Tibial nerve (tissue), 4 donors: ENCODE data around the gene GOLM1. TPM values are rescaled to one million over a fixed set of nuclear protein-coding genes. Genes with fewer than 3 reads are reported as not detected.

ENCODE experiments used
- DNase-seq, 2 donors: peaks; one replicate each; pipeline ENCODE4 v3.0.0-alpha.2; 2019; ENCODE audit warnings: low spot score in 2 of 2
- H3K27ac ChIP-seq, 4 donors: fragments of 200-600 bp; sonication (generic) in 3 of 4; one replicate each; pipeline ENCODE4 v1.5.1; 2017 to 2019; ENCODE audit warnings: mild to moderate bottlenecking in 1 of 4
- H3K27me3 ChIP-seq, 2 donors: fragments of 200-600 bp; sonication (generic) in 1 of 2; one replicate each; pipeline versions ENCODE4 v1.5.1 to v1.6.0; 2017 to 2019
- H3K36me3 ChIP-seq, 3 donors: fragments of 200-600 bp; sonication (generic); one replicate each; pipeline ENCODE4 v1.5.1; 2018 to 2019
- H3K4me1 ChIP-seq, 4 donors: fragments of 200-600 bp; sonication (generic) in 3 of 4; one replicate each; pipeline ENCODE4 v1.5.1; 2017 to 2019
- H3K4me3 ChIP-seq, 4 donors: fragments of 200-600 bp; sonication (generic) in 3 of 4; one replicate each; pipeline ENCODE4 v1.5.1; 2017 to 2019; ENCODE audit warnings: mild to moderate bottlenecking in 1 of 4, moderate library complexity in 1 of 4
- H3K9me3 ChIP-seq, 4 donors: fragments of 200-600 bp; sonication (generic) in 3 of 4; one replicate each; pipeline ENCODE4 v1.5.1; 2017 to 2019
- EP300 ChIP-seq, 2 donors: sonication (generic); formaldehyde crosslinking; IDR thresholded peaks; one replicate each; pipeline ENCODE4 v1.6.1; 2017; ENCODE audit warnings: antibody characterized with exemption in 2 of 2, mild to moderate bottlenecking in 1 of 2
- POLR2A ChIP-seq, 2 donors: fragments of 450-650 bp; IDR thresholded peaks; one replicate each; pipeline ENCODE4 v1.6.1; 2017; ENCODE audit warnings: antibody characterized with exemption in 2 of 2, mild to moderate bottlenecking in 2 of 2, moderate library complexity in 2 of 2
- WGBS, 2 donors: methylation state at CpG; one replicate each; pipeline ENCODE4 v1.1.5; 2018; 5-methylcytosine and 5-hydroxymethylcytosine counted together
- small RNA-seq: library from RNA; depleted of rRNA; stranded (forward); fragments of <200 nt; gene quantifications from one replicate; pipeline ENCODE3, GENCODE V24; 2016
- total RNA-seq, 4 donors: library from RNA; depleted of rRNA; stranded (reverse); fragments of >200 nt; gene quantifications; one replicate each; pipeline ENCODE4 v1.1.0, GENCODE V29; 2016
- TF ChIP-seq, protein P1 (sequence below), 5 experiments: fragments of 200-600 bp in 3 of 5; fragments of 450-650 bp in 2 of 5; sonication (generic) in 3 of 5; IDR thresholded peaks; one replicate each; pipeline ENCODE4 v1.5.1; 2016 to 2019; ENCODE audit warnings: antibody characterized with exemption in 5 of 5, mild to moderate bottlenecking in 3 of 5, moderate library complexity in 2 of 5

GOLM1 gene
- total RNA-seq, 4 donors from 2014 or later: 9.8 to 15.7 (median 12.7) TPM

DNA sequence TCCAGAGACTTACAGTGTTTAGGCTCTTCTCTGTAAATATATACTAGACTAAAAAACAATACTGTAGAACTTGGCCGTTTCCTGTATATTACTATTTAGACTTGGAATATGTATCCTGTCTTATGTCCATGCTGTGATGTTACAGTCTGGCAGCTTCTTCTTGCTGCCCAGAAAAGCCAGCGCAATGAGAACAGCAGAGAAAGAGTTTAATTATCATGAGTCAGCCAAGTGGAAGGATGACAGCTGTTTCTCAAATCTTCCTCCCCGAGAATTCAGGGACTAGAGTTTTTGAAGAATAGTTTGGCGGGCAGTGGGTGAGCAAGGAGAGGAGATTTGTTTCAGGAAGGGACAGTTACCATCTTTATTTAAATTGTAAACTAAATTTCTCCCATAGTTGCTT is 120.9 kb downstream of the GOLM1 start:
- Histone ChIP-seq H3K4me1 (no peaks in the 10 kb centered on the region), H3K36me3 (peaks cover 0 to 72% (median 6%) of the 10 kb centered on the region in 3 donors), H3K9me3 (no peaks in the 10 kb centered on the region), H3K27ac (no peak overlapping the region), H3K4me3 (no peak overlapping the region), H3K27me3 (no peaks in the 10 kb centered on the region)
- no peak for TF ChIP-seq EP300 (IDR thresholded peaks at IDR 0.05)
- TF ChIP-seq, protein P1, sequence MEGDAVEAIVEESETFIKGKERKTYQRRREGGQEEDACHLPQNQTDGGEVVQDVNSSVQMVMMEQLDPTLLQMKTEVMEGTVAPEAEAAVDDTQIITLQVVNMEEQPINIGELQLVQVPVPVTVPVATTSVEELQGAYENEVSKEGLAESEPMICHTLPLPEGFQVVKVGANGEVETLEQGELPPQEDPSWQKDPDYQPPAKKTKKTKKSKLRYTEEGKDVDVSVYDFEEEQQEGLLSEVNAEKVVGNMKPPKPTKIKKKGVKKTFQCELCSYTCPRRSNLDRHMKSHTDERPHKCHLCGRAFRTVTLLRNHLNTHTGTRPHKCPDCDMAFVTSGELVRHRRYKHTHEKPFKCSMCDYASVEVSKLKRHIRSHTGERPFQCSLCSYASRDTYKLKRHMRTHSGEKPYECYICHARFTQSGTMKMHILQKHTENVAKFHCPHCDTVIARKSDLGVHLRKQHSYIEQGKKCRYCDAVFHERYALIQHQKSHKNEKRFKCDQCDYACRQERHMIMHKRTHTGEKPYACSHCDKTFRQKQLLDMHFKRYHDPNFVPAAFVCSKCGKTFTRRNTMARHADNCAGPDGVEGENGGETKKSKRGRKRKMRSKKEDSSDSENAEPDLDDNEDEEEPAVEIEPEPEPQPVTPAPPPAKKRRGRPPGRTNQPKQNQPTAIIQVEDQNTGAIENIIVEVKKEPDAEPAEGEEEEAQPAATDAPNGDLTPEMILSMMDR (IDR thresholded peaks at IDR 0.05): no peak
- TF ChIP-seq POLR2A (IDR thresholded peaks at IDR 0.05): no peak
- DNase-seq: no peak
- 90 to 91% methylated on average over 4 of the region's 4 CpGs for WGBS, 2 donors

Small RNA genes lying within 50 kb of the gene (small RNA-seq; reads per million reads assigned to genes)
- gene AL161447.1: not detected

Other genes starting within 250 kb of the GOLM1 start
- gene NAA35, start 158.4 kb downstream of the GOLM1 start, total RNA-seq: 10 to 100 TPM; 18.8 to 27.9 (median 22.2) TPM
- 1 to 10 TPM in 2 of 4 donors, under 1 TPM in 2; 0.66 to 2.9 (median 1.2) TPM for gene C9orf153, start 160.1 kb upstream of the GOLM1 start, total RNA-seq
- gene ISCA1, start 183.0 kb upstream of the GOLM1 start, total RNA-seq: 10 to 100 TPM; 21.2 to 40.2 (median 32.7) TPM